DLD1 (cell line): ENCODE results near the gene MCM3AP.

Experiments
- in situ Hi-C: cut with HindIII; loops from 2 replicates; pipeline ENCODE4 v1.10.0; 2017; ENCODE audit warnings: low sequenced_read_pairs

The MCM3AP gene

GRCh38 chr21:46285206-46285661 lies at the start of gene MCM3AP:
Gene MCM3AP, minus strand, starts transcription at chr21:46285611. Its CDS starts 325 bp downstream, at chr21:46285286.
- in situ Hi-C loops: no loop called here

DNA sequence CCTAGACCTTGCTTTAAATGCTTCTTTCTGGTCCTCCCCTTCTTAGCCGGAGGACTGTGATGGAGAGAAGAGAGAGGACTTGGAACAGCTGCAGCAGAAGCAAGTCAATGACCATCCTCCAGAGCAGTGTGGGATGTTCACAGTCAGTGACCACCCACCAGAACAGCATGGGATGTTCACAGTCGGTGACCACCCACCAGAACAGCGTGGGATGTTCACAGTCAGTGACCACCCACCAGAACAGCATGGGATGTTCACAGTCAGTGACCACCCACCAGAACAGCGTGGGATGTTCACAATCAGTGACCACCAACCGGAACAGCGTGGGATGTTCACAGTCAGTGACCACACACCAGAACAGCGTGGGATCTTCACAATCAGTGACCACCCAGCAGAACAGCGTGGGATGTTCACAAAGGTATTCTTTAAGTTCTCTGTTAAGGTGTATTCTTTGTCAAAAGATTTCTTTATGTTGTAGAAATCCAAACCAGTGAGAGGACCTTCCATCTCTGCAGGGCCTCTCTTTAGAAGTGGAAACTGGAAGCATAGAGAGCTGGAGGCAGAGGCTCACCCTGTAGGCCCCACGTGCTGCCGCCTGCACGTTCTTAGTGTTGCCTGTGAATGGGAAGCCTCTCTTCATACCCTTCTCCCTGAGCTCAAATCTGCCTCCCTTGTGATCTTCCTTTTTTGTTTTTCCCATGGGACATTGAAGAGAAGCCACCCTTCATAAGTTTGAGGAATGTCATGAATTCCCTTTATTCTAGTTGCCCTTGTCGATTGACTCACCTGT lies 49.1 kb upstream of the MCM3AP start:
- in situ Hi-C loops: no loop called here

- in situ Hi-C loops: no loop called here
Observed at GRCh38 chr21:46329796-46330195, 44.4 kb upstream of the MCM3AP start.

DNA sequence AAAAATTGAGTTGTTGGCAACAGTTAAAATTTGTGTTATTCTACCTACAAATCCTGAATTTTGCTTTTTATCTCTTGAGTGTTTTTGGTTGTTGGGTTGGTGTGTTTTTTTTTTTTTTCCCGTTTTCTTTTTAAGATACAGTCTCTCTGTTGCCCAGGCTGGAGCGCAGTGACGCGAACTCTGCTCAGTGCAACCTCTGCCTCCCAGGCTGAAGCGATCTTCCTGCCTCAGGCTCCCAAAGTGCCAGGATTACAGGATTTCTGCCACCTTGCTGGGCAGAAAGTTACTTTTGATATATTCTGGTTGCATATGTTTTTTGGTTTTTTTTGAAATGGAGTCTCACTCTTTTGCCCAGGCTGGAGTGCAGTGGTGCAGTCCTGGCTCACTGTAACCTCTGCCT lies 42.7 kb upstream of the MCM3AP start:
- in situ Hi-C loops: no loop called here

DNA sequence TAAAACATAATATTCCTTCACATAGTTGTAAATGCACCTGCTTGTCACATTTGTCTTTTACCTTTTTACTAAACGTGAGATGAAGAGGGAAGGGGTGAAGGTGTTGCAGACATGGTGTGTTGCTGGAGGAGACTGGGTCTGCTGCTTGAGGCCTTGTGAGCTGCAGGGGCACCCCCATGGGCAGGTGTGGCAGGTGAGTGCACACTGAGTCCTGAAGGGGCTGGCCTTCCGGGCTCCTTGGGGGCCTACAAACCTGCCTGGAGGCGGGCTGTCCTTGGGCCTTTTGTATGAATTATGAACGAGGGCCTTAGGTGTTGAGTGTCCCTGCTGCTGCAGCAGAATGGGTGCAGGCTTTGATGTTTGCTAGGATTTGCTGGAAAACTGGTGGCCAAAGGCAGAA lies 42.3 kb upstream of the MCM3AP start:
- in situ Hi-C loops: no loop called here

GRCh38 chr21:46326110-46326703 lies 40.8 kb upstream of the MCM3AP start:
- in situ Hi-C loops: no loop called here

GRCh38 chr21:46325073-46325912 lies 39.9 kb upstream of the MCM3AP start:
- in situ Hi-C loops: no loop called here

DNA sequence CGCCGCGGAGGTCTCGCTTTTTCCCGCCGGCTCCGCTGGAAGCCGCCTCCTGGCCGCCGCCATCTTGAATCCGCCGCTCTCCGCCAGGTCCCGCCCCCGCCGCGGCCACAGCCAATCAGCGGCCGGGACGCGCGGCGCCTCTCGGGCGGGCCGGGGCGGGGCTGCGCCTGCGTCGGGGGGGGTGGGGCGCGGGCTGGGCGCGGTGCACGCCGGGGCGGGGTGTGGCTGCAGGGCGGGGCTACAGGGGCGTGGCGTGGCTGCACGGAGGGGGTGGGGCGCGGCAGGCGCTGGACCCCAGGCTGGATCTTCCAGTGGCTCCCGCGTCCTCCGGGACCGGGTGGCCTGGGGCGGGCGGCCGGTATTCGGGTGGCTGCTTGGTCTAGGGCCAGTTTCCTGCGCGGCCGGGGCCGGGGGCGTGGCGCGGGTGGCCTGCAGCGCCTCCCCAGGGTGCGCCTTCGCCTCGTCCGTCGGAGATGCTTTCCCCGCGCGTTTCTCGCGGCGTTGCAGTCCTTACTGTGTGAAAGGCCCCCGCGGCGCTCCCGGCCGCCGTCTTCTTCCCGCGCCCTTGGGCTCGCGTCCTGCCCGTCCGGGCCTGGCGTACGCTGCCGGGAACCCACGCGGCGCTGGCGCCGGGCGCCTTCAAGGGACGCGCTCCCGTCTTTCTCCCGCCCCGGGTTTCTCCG lies 39.1 kb upstream of the MCM3AP start:
- in situ Hi-C loops: no loop called here

- in situ Hi-C loops: no loop called here
Observed at GRCh38 chr21:46323710-46324389, 38.4 kb upstream of the MCM3AP start, which contains the start of the genes C21orf58 and PCNT. Gene C21orf58, minus strand, starts transcription at chr21:46323870. Its CDS starts 1,132 bp downstream, at chr21:46322738. Gene PCNT, plus strand, starts transcription at chr21:46324156. Its CDS starts 73 bp downstream, at chr21:46324229.

GRCh38 chr21:46323227-46323709 lies 37.9 kb upstream of the MCM3AP start:
- in situ Hi-C loops: no loop called here

GRCh38 chr21:46322351-46323226 lies 37.2 kb upstream of the MCM3AP start:
- in situ Hi-C loops: no loop called here

DNA sequence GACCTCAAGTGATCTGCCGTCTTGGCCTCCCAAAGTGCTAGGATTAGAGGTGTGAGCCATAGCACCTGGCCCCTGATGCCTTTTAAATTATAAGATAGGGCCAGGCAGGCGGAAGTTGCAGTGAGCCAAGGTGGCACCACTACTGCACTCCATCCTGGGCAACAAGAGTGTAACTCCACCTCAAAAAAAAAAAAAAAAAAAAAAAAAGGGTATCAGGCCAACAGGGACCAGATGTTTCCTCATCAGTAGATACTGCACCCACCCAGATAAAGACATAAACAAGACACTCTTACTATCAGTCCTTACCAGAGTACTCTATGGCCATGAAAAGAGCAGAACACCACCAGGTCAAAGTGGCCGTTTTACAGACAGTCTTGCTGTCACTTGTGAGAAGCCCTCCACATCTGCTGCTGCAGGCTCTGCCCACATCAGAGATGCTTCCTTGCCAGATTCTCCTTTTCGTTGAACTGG lies 35.0 kb upstream of the MCM3AP start:
- in situ Hi-C loops: no loop called here

GRCh38 chr21:46319186-46319585 lies 33.8 kb upstream of the MCM3AP start:
- in situ Hi-C loops: no loop called here

DNA sequence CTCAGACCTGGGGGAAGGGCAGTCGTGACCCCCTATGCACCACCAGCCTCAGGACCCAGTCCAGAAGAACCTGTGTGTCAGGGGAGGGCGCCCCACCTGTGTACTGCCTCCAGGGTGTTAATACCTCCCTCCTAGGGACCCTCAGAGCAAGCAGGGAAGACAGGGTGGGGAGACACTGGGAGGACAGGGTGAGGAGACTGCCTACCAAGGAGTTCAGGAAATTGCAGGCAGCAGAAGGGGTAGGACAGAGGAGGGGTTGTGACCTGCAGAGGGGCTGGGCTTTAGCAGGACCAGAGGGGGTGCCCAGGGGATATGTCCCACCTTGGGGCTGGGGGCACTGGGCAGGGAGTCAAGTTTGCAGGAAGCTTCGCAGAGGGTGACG lies 33.0 kb upstream of the MCM3AP start:
- in situ Hi-C loops: no loop called here

DNA sequence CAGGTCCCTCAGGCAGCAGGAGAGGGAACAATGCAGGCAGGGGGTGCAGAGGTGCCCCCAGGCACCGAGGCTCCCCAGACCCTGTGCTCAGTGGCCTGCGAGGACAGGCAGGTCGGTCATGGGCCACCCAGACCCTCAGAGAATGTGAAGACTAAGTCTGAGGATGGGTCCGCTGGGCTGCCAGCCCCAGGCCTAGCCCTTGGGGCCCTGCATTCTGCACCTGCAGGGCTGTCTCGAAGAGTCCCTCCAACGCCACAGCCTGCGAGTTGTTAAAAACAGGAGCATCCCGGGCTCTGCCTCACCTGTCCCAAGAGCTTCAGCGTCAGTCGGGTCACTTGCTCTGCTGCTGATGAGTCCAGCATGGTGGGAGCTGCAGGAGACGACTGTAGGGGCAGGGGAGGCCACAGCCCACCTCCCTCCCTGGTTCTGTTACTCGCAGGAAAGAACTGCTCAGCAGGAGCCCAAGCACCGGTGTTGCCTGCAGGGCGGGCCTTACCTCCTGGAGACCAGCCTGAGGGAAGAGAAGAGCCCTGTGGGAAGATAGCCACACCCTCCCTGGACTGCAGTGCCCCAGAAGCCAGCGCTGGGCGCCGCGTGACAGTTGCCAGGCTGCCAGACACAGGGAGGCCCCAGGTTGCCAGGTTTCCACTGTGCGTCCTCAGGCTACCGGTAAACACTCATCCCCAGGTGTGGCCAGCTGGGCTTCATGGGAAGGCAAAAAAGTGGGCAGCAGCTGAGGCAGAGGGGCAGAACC lies 32.5 kb upstream of the MCM3AP start:
- in situ Hi-C loops: no loop called here

DNA sequence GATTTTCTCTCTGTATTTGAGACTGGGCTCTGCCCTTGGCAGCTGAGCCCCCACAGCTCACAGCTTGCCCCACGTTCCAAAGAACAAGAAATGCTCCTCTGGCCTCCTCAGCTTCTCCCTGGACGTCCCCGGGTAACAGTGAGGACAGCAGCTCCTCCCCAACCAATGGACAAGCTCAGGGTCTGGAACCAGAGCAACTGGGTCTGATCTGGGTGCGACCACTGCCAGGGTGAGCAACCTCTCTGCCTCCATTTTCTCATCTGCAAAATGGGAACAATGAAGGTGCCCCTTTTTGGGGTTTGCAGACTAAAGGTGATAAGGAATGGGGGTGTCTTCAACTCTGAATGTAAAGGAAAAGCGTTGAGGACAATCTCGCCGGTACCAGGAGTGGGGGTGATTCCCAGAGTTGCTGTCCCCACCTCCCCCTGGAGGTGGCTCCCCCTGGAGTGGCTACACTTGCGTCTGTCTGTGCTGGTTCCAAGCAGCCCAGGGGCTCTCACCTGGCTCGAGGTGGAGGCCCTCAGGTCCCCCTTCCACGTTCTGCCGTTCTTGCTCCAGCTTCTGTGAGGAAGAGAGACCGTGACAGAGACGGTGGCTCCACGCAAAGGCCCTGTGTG lies 31.4 kb upstream of the MCM3AP start:
- in situ Hi-C loops: no loop called here

DNA sequence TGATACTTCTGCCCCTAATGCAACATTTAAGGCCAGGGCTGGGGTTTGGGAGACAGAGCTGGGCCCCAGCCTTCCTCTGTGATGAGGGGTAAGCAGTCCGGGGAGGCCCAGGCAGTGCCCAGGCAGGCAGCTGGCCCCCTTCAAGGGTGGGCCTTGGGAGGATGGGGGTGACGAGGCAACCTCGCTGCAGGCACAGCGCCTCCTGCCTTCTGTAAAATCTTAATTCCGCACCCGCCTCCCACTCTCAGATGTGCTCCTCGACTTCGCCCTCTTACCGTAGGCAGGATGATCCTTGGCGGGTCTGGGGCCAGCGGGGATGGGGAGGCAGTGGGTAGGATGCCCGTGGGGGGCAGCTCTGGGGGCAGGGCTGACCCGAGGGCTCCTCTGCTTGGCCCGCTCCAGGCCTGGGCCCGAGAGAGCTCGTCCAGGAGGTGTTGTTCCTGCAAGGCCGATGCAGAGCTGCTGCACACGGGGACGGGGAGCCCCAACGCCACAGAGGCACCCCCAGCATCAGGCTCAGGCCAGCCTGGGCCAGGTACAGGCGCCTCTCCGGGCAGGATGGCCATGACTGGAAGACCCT lies 29.1 kb upstream of the MCM3AP start:
- in situ Hi-C loops: no loop called here
